Gastrocnemius medialis (tissue), 4 donors: ENCODE results near the gene HHATL.

Experiments used
- POLR2A ChIP-seq, 2 donors: fragments of 450-650 bp; IDR thresholded peaks; one replicate each; pipeline ENCODE4 v1.6.1; 2017; ENCODE audit warnings: antibody characterized with exemption in 2 of 2, mild to moderate bottlenecking in 2 of 2, moderate library complexity in 2 of 2
- TF ChIP-seq, protein P1 (sequence below), 5 experiments: fragments of 450-650 bp in 3 of 5; fragments of 200-600 bp in 2 of 5; sonication (generic) in 2 of 5; IDR thresholded peaks in 4 of 5; conservative IDR thresholded peaks in 1 of 5; 1 replicate in 4 of 5; 2 replicates in 1 of 5; pipeline ENCODE4 v1.5.1; 2016 to 2019; ENCODE audit warnings: antibody characterized with exemption in 5 of 5, mild to moderate bottlenecking in 3 of 5, moderate library complexity in 3 of 5

DNA sequence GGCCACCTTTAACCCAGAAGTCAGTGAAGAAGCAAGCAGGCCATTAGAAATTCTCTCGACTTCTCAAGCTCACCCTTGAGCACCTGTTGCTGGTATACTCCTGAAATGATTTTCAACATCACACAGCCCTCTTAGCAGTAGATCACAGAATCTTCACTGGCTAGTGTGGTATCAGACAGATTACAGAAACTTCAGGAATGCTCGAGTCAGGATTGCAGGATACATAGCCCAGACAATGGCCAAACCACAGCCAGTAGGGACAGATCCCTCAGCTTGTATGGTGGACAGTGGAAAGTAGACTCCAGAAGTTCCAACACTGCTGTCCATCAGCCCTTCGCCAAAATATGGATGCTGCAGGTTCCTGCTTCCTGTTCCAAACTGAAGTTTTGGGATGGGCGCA, 21.8 kb downstream of the HHATL start:
- TF ChIP-seq, protein P1, sequence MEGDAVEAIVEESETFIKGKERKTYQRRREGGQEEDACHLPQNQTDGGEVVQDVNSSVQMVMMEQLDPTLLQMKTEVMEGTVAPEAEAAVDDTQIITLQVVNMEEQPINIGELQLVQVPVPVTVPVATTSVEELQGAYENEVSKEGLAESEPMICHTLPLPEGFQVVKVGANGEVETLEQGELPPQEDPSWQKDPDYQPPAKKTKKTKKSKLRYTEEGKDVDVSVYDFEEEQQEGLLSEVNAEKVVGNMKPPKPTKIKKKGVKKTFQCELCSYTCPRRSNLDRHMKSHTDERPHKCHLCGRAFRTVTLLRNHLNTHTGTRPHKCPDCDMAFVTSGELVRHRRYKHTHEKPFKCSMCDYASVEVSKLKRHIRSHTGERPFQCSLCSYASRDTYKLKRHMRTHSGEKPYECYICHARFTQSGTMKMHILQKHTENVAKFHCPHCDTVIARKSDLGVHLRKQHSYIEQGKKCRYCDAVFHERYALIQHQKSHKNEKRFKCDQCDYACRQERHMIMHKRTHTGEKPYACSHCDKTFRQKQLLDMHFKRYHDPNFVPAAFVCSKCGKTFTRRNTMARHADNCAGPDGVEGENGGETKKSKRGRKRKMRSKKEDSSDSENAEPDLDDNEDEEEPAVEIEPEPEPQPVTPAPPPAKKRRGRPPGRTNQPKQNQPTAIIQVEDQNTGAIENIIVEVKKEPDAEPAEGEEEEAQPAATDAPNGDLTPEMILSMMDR (IDR thresholded peaks at IDR 0.05 in 4 of 5, conservative IDR thresholded peaks at IDR 0.05 in 1 of 5): no peak
- no peak for TF ChIP-seq POLR2A (IDR thresholded peaks at IDR 0.05)
